ENCODE results near the gene C2CD2. TPM values are rescaled to one million over a fixed set of nuclear protein-coding genes. Genes with fewer than 3 reads are reported as not detected.

C2CD2 gene
- total RNA-seq, 1 experiment from 2014 or later, result 50.4 TPM

- BruUV-seq (replicated peaks), result no TSS peak
- no peak for ATAC-seq
- Histone ChIP-seq H3K4me2 (ENCODE audit: low read length) (no peak overlapping the region), H3K36me3 (ENCODE audit: low read depth, low read length) (no peaks in the 10 kb centered on the region), H3K4me1 (ENCODE audit: insufficient read depth, low read length) (no peaks in the 10 kb centered on the region), H3F3A (ENCODE audit: low read length, unreplicated experiment) (no peaks in the 10 kb centered on the region), H4K20me1 (ENCODE audit: low read length) (no peaks in the 10 kb centered on the region), H3K4me3 (ENCODE audit: low read length) (no peak overlapping the region), H3K9me2 (replicated peaks; ENCODE audit: low read length) (no peaks in the 10 kb centered on the region), H3K79me2 (ENCODE audit: low read length) (no peaks in the 10 kb centered on the region), H3K27me3 (ENCODE audit: low read length) (no peaks in the 10 kb centered on the region), H3K9ac (ENCODE audit: low read length) (no peak overlapping the region), H3K27ac (ENCODE audit: low read length) (no peak overlapping the region), H2AFZ (ENCODE audit: low read length) (no peak overlapping the region), H3K9me3 (ENCODE audit: low read length) (no peaks in the 10 kb centered on the region)
- ChIA-PET POLR2A (ENCODE audit: unreplicated experiment) (no interaction called here), CTCF (no interaction called here)
- DNase-seq, result no peak
- TF ChIP-seq, protein P1, sequence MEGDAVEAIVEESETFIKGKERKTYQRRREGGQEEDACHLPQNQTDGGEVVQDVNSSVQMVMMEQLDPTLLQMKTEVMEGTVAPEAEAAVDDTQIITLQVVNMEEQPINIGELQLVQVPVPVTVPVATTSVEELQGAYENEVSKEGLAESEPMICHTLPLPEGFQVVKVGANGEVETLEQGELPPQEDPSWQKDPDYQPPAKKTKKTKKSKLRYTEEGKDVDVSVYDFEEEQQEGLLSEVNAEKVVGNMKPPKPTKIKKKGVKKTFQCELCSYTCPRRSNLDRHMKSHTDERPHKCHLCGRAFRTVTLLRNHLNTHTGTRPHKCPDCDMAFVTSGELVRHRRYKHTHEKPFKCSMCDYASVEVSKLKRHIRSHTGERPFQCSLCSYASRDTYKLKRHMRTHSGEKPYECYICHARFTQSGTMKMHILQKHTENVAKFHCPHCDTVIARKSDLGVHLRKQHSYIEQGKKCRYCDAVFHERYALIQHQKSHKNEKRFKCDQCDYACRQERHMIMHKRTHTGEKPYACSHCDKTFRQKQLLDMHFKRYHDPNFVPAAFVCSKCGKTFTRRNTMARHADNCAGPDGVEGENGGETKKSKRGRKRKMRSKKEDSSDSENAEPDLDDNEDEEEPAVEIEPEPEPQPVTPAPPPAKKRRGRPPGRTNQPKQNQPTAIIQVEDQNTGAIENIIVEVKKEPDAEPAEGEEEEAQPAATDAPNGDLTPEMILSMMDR (conservative IDR thresholded peaks at IDR 0.05; ENCODE audit: low read depth, low read length), result no peak
- TF ChIP-seq EZH2 (IDR thresholded peaks at IDR 0.05; ENCODE audit: low read length, unreplicated experiment) (no peak), EZH2phosphoT487 (IDR thresholded peaks at IDR 0.05; ENCODE audit: borderline replicate concordance, low read length) (no peak)
- intact Hi-C loops (cut with micrococcal nuclease), result no loop called here
Measured at GRCh38 chr21:41972511-41973205, 18.8 kb upstream of the C2CD2 start.

DNA sequence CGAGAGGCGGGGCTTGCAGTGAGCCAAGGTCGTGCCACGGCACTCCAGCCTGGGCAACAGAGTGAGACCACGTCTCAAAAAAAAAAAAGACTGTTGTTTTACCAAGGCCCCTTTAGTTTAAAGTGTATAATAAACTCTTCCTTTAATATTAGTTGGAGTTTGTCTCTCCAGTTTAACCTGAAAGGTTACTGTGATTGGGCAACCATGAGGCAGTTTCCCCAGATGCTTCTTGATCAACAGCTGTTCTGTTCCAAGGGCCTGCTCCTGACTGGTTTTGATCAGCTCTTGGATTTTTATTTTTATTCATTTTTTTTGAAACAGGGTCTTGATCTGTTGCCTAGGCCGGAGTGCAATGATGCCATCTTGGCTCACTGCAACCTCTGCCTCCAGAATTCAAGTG lies 18.1 kb upstream of the C2CD2 start:
- no peak overlapping the region for H3K4me2 ChIP-seq (ENCODE audit: low read length)
- TF ChIP-seq EZH2phosphoT487 (IDR thresholded peaks at IDR 0.05; ENCODE audit: borderline replicate concordance, low read length) (no peak), EZH2 (IDR thresholded peaks at IDR 0.05; ENCODE audit: low read length, unreplicated experiment) (no peak)
- TF ChIP-seq, protein P1 (conservative IDR thresholded peaks at IDR 0.05; ENCODE audit: low read depth, low read length), result no peak
- no peak overlapping the region for H2AFZ ChIP-seq (ENCODE audit: low read length)
- H3K4me1 ChIP-seq (ENCODE audit: insufficient read depth, low read length), result peaks cover 5% of the 10 kb centered on the region
- CTCF ChIA-PET, result no interaction called here
- intact Hi-C loops (cut with micrococcal nuclease), result no loop called here
- BruUV-seq (replicated peaks), result no TSS peak
- no peak overlapping the region for H3K4me3 ChIP-seq (ENCODE audit: low read length)
- no peak overlapping the region for H3K27ac ChIP-seq (ENCODE audit: low read length)
- no peaks in the 10 kb centered on the region for H3F3A ChIP-seq (ENCODE audit: low read length, unreplicated experiment)
- H4K20me1 ChIP-seq (ENCODE audit: low read length), result no peaks in the 10 kb centered on the region
- no peaks in the 10 kb centered on the region for H3K79me2 ChIP-seq (ENCODE audit: low read length)
- ATAC-seq (no peak), DNase-seq (no peak)
- H3K27me3 ChIP-seq (ENCODE audit: low read length), result no peaks in the 10 kb centered on the region
- no peaks in the 10 kb centered on the region for H3K36me3 ChIP-seq (ENCODE audit: low read depth, low read length)
- H3K9me2 ChIP-seq (replicated peaks; ENCODE audit: low read length), result no peaks in the 10 kb centered on the region
- H3K9ac ChIP-seq (ENCODE audit: low read length), result no peak overlapping the region
- H3K9me3 ChIP-seq (ENCODE audit: low read length), result no peaks in the 10 kb centered on the region
- POLR2A ChIA-PET (ENCODE audit: unreplicated experiment), result no interaction called here

DNA sequence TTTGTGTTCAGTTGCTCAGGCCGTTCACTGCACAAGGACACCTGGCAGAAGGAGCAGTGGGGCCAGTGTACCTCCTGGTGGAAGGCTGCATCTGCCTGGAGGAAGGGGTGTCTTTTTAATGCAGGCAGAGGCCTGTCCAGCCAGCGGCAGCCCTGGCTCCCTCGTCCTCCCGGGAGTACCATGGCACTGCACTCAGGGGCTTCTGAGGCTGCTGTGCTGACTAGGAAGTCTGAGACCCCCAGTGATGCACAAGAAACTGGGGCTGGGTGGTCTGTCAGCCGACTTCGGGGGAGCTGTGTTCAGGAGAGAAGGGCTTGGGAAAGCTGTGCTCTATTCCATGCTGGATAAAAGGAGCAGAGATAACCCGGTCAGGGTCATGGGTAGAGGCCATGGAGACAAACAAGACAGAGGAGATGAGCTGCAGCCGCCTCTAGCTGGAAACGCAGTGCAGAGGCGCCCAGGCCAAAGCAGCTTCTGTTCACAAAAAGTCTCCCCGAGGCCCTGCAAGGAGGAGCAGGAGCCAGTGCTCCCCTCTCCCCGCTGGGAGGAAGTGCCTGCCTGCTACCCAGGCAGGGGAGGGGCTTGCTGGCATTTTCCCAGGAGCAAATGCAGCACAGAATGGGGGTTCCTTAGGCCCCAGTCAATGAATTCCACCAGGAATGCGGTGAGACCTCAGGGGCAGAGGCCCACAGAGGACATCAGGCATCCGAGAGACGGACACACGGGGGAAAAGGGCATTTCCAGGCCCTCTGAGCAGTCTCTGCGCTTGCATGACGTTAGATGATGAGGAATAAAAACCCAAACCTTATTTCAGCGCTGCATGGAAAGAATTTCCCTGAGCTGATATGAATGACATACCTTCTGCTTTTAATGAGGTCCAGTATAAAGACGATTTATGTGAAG lies 17.2 kb upstream of the C2CD2 start:
- Histone ChIP-seq H2AFZ (ENCODE audit: low read length) (no peak overlapping the region), H4K20me1 (ENCODE audit: low read length) (no peaks in the 10 kb centered on the region), H3K9ac (ENCODE audit: low read length) (no peak overlapping the region), H3K4me2 (ENCODE audit: low read length) (no peak overlapping the region), H3K79me2 (ENCODE audit: low read length) (no peaks in the 10 kb centered on the region), H3K27ac (ENCODE audit: low read length) (no peak overlapping the region), H3K9me2 (replicated peaks; ENCODE audit: low read length) (no peaks in the 10 kb centered on the region), H3F3A (ENCODE audit: low read length, unreplicated experiment) (no peaks in the 10 kb centered on the region), H3K27me3 (ENCODE audit: low read length) (no peaks in the 10 kb centered on the region), H3K4me3 (ENCODE audit: low read length) (no peak overlapping the region), H3K9me3 (ENCODE audit: low read length) (no peaks in the 10 kb centered on the region), H3K4me1 (ENCODE audit: insufficient read depth, low read length) (peaks cover 11% of the 10 kb centered on the region), H3K36me3 (ENCODE audit: low read depth, low read length) (no peaks in the 10 kb centered on the region)
- ATAC-seq (no peak), DNase-seq (no peak)
- intact Hi-C loops (cut with micrococcal nuclease), result no loop called here
- BruUV-seq (replicated peaks), result no TSS peak
- TF ChIP-seq, protein P1 (conservative IDR thresholded peaks at IDR 0.05; ENCODE audit: low read depth, low read length), result no peak
- TF ChIP-seq EZH2 (IDR thresholded peaks at IDR 0.05; ENCODE audit: low read length, unreplicated experiment), result no peak
- TF ChIP-seq EZH2phosphoT487 (IDR thresholded peaks at IDR 0.05; ENCODE audit: borderline replicate concordance, low read length), result no peak
- ChIA-PET CTCF (no interaction called here), POLR2A (ENCODE audit: unreplicated experiment) (no interaction called here)

All from PC-3 (cell line).